HG03097 (cell line): ENCODE results near the gene MIDN.
"Not testable (repeated sequence)": the region's sequence is repeated elsewhere in the genome, so short reads cannot be mapped to it uniquely, and the experiment has no call there.

Experiments
- ATAC-seq: cut with Tn5 transposase; IDR thresholded peaks from one replicate; pipeline ENCODE4 v1.9.1; 2021; ENCODE audit not compliant: unreplicated experiment, low FRiP score

The MIDN gene

GRCh38 chr19:1244693-1245451 lies 3.5 kb upstream of the MIDN start:
- no peak for ATAC-seq

- ATAC-seq: no peak
Observed at GRCh38 chr19:1245494-1246264, 2.7 kb upstream of the MIDN start.

- ATAC-seq: not testable (repeated sequence)
Observed at GRCh38 chr19:1246265-1247087, 1.9 kb upstream of the MIDN start.

GRCh38 chr19:1247748-1248138 lies 640 bp upstream of the MIDN start:
- ATAC-seq: no peak

DNA sequence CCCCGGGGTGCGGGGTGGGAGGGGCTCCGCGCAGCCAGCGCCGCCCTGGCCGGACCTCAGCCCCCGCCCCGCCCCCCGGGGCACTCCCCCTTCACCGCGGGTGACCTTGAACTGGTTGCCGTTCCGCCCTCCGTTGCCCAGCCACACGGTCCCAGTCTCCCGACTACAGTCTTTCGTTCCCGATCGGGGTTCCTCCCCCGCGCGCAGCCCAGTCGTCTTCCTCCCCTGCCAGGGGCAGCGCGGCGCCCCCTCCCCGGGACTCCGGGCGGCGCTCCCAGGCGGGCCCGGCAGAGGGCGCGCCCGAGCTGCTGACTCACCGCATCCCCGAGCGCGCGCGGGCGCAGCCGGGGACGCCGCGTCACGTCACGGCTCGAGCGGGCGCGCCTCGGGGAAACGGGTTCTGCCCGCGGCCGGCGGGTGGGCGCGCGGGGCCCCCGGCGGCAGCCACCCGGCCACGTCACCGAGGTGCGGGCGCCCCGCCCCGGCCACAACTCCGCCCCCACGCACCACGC lies 459 bp downstream of the MIDN start:
- ATAC-seq: peak; percentile 26

- peak; percentile 39 for ATAC-seq
Observed at GRCh38 chr19:1249298-1249989, 1.1 kb downstream of the MIDN start.

DNA sequence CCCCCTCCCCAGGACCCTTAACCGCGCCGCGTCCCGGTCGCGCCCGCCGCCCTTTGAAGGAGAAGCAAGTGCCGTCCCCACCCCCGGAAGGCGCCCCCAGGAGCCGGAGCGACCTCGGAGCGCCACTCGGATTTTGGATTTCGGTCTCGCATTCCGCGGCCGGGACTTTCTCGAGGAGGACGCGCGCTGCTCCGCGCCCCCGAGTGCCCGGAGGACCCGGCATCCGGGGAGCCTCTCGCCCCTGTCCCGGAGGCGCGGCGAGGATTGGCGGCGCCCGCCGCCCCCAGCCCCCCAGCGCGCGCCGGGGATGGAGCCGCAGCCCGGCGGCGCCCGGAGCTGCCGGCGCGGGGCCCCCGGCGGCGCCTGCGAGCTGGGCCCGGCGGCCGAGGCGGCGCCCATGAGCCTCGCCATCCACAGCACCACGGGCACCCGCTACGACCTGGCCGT lies 1.6 kb downstream of the MIDN start:
- ATAC-seq: no peak

- no peak for ATAC-seq
Observed at GRCh38 chr19:1250437-1251260, 2.3 kb downstream of the MIDN start.

DNA sequence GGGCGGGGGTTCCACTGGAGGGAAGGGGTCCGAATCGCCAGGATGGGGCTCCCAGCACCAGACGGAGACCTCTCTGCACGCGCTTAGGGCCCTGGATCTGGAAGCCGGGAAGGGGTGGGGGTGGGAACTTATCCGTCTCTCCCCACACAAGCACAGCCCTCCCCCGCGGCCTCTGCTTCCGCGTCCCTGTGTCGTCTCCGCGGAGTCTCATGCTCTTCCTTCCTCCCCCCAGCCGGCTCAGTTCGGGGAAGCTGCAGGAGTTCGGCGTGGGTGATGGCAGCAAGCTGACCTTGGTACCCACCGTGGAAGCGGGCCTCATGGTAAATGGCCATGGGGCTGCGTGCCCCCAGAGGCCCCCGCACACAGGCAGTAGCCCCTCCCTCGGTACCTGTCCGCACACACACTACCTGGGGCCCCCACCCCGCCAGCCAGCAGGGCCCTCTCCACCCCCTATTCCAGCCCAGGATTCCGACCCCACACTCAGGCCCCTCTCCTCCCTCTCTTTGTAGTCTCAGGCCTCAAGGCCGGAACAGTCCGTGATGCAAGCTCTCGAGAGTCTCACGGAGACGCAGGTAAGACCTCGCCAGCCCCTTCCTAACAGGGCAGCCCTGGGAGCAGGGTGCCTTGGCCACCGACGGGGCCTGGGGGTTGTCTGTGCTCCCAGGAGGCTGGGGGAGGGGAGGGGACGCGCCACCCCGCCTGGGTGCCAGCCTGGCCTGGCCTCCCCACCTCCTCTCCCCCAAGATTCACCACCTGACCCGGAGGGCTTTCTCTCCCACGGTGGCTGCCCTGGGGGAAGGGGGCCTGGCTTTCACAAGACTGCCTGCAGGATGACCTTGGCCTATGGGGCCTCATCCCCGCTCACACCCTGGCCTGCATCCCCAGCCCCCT lies 3.2 kb downstream of the MIDN start:
- ATAC-seq: no peak

DNA sequence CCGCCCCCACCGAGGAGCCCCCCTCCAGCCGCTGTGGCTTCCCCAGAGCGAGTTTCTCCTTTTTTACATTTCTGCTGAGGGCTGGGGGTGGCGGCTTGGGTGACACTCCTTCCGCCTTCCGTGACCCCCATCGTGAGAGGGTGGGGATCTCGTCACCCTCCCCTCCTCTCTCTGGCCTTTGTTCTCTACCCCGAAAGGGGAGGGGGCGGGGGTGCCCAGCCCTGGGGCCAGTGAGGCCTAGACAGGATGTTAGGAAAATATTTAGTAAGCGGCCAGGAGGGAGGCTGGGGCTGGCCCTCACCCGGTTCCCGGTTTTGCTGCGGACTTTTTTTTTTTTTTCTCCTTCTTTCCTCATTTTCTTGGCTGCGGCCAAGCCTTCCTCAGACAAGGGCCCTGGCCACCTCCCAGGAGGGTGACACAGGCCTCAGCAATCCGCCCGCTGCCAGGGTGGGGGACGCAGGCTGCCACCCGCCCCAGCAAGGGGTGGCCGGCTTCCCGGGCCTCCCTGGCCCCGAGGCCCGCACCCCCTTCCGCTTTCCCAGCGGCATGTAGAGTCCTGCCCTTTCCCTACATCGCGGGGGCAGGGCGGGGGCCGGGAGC lies 3.9 kb downstream of the MIDN start:
- ATAC-seq: no peak

GRCh38 chr19:1252821-1253513 lies 4.6 kb downstream of the MIDN start:
- no peak for ATAC-seq

- ATAC-seq: no peak
Observed at GRCh38 chr19:1253514-1254080, 5.2 kb downstream of the MIDN start.

- no peak for ATAC-seq
Observed at GRCh38 chr19:1254081-1254527, 5.7 kb downstream of the MIDN start.

- no peak for ATAC-seq
Observed at GRCh38 chr19:1254530-1255185, 6.3 kb downstream of the MIDN start.

DNA sequence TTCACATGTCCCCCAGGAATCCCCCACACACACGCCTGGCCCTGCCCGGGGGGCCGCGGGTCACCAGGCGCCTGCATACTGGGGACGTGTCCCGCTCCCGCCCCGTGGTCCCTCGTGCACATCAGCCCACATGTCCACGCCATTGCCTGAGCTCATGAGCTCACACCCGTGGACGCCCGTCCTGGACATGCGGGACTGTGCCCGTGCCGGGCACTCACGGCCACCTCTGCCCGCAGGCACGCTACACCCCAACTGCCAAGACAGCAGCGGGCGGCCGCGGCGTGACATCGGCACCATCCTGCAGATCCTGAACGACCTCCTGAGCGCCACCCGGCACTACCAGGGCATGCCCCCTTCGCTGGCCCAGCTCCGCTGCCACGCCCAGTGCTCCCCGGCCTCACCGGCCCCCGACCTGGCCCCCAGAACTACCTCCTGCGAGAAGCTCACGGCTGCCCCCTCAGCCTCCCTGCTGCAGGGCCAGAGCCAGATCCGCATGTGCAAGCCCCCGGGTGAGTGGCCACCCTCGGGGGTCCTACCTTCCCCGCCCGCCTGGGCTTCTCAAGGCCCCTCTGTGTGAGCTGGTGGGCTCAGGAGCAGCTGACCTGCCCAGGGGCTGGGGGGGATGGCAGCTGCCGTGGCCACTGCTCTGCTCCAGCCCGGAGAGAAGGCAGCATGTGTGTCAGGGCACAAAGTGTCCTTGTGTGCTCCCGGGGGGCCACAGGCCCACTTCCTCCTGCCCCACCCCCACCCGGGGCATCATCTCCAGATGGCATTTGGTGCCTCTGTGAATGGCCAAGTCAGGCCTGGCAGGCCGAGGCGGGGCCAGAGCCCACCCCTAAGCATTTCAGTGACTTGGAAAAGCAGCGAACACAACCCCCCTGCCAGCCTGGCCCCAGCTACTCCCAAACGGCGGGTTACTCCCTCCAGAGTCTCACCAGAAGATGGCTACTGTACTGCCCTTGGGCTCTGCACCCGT lies 7.1 kb downstream of the MIDN start:
- no peak for ATAC-seq
